ENCODE data around the gene SUSD5.
"Not testable (repeated sequence)": the region's sequence is repeated elsewhere in the genome, so short reads cannot be mapped to it uniquely, and the experiment has no call there.

Gene SUSD5

DNA sequence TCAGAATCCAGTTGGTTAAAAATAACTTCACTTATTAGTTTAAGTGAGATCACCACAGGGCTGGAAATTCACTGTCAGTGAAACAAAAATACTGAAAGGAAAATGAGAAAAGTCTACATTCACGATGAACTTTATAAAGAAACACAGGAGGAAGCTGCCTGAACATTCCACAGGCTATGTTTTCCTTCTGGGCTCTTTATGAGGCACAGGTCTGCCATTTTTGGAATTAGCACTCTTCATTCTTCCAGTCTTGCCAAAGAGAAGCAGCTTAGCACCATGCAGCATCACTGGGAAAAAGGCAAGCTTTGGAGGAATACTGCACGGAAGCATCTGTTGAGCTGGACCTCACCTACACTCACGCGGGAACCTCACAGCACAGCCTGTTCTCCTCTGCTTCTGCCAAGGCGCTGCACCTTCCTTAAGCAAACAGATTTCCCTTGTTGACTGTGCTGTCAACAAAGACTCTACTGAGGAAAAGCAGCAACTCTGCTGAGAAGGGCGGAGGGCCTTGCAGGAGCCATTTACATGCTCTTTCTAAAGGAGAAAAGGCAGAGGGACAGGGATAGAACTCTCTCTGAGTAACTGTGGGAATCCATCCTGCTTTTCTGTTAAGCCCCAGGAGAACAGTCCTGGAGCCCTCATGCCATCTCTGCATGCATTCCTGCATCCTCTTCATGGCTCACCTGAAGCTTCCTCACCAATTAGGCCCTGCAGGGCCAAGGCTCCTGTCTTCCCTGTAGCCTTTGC lies 15.7 kb downstream of the SUSD5 start:
- Histone ChIP-seq H3K27ac (ENCODE audit: low read depth, low read length) (no peak overlapping the region), H3K27me3 (ENCODE audit: control insufficient read depth in 5 of 5, insufficient read depth in 4 of 5, low read length in 5 of 5) (peaks cover 0 to 4% (median 0%) of the 10 kb centered on the region in 5 donors), H3K4me1 (ENCODE audit: control insufficient read depth in 5 of 5, insufficient read depth in 5 of 5, low read length in 5 of 5) (no peaks in the 10 kb centered on the region), H3K9me3 (ENCODE audit: control insufficient read depth in 5 of 5, low read length in 5 of 5) (no peaks in the 10 kb centered on the region), H3K36me3 (ENCODE audit: control insufficient read depth in 5 of 5, insufficient read depth in 5 of 5, low read length in 5 of 5) (no peaks in the 10 kb centered on the region), H3K4me3 (ENCODE audit: low read depth in 1 of 5, low read length in 5 of 5) (no peak overlapping the region), H3K9ac (ENCODE audit: low read length in 5 of 5) (no peak overlapping the region)

DNA sequence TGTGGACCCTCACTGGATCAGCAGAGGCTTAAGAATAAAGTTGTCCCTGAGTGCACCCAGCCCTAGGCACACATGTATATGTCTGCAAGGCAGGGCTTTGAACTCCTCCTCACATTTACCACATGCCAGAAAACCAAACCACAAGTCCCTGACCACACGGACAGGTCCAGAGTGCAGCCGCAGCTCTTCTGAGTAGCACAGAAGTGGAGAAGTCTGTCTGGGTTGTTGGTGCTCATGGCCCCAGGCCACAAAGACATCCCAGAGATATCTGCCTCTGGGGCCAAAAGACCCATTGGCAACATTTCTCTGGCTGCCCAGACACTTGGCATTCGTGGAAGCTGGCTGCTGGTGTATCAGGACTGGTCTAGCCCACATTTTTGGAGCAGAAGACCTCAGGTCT lies 17.4 kb downstream of the SUSD5 start:
- H3K9me3 ChIP-seq (ENCODE audit: control insufficient read depth in 5 of 5, low read length in 5 of 5) = no peaks in the 10 kb centered on the region
- H3K36me3 ChIP-seq (ENCODE audit: control insufficient read depth in 5 of 5, insufficient read depth in 5 of 5, low read length in 5 of 5) = no peaks in the 10 kb centered on the region
- no peak overlapping the region for H3K9ac ChIP-seq (ENCODE audit: low read length in 5 of 5)
- H3K27me3 ChIP-seq (ENCODE audit: control insufficient read depth in 5 of 5, insufficient read depth in 4 of 5, low read length in 5 of 5) = peaks cover 0 to 4% (median 0%) of the 10 kb centered on the region in 5 donors
- H3K27ac ChIP-seq (ENCODE audit: low read depth, low read length) = no peak overlapping the region
- no peak overlapping the region for H3K4me3 ChIP-seq (ENCODE audit: low read depth in 1 of 5, low read length in 5 of 5)
- no peaks in the 10 kb centered on the region for H3K4me1 ChIP-seq (ENCODE audit: control insufficient read depth in 5 of 5, insufficient read depth in 5 of 5, low read length in 5 of 5)

DNA sequence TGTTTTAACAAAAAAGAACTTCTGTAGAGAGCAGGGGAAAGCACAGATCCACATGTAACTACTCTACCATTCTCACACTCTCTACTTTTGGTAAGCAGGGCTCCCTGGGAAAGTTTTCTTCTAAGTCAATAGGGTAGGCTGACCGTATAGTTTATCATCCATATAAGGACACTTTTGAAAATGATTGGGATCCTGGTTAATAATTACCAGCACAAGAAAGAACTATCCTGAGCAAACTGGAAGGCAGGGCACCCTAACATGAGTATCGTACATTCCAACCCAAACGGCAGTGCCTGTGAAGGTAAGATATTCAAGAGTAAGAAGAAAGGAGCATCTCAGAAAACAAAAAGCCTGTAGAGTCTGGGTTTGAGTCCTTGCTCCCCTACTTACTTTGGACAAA lies 22.1 kb downstream of the SUSD5 start:
- Histone ChIP-seq H3K27ac (ENCODE audit: low read depth, low read length) (no peak overlapping the region), H3K36me3 (ENCODE audit: control insufficient read depth in 5 of 5, insufficient read depth in 5 of 5, low read length in 5 of 5) (no peaks in the 10 kb centered on the region), H3K9ac (ENCODE audit: low read length in 5 of 5) (no peak overlapping the region), H3K27me3 (ENCODE audit: control insufficient read depth in 5 of 5, insufficient read depth in 4 of 5, low read length in 5 of 5) (no peaks in the 10 kb centered on the region), H3K4me1 (ENCODE audit: control insufficient read depth in 5 of 5, insufficient read depth in 5 of 5, low read length in 5 of 5) (no peaks in the 10 kb centered on the region), H3K4me3 (ENCODE audit: low read depth in 1 of 5, low read length in 5 of 5) (no peak overlapping the region), H3K9me3 (ENCODE audit: control insufficient read depth in 5 of 5, low read length in 5 of 5) (no peaks in the 10 kb centered on the region)

DNA sequence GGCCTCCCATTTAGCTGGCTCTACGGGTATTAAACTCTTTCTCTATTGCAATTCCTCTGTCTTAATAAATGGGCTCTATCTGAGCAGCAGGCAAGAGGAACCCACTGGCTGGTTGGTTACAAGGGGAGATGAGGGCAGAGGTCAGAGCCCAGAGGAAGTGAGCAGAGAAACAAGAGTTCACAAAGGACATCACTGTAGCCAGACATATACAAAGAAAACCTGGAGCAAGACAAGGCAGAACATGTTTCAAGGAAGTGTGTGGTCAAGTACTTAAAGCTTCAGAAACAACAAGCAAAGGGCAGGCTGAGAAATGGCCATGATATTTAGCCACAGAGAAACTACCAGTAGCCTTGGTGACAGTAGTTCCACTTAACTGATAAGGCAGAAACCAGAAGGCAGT lies 24.3 kb downstream of the SUSD5 start:
- Histone ChIP-seq H3K27ac (ENCODE audit: low read depth, low read length) (no peak overlapping the region), H3K9ac (ENCODE audit: low read length in 5 of 5) (no peak overlapping the region), H3K4me1 (ENCODE audit: control insufficient read depth in 5 of 5, insufficient read depth in 5 of 5, low read length in 5 of 5) (no peaks in the 10 kb centered on the region), H3K4me3 (ENCODE audit: low read depth in 1 of 5, low read length in 5 of 5) (no peak overlapping the region), H3K9me3 (ENCODE audit: control insufficient read depth in 5 of 5, low read length in 5 of 5) (no peaks in the 10 kb centered on the region), H3K27me3 (ENCODE audit: control insufficient read depth in 5 of 5, insufficient read depth in 4 of 5, low read length in 5 of 5) (no peaks in the 10 kb centered on the region), H3K36me3 (ENCODE audit: control insufficient read depth in 5 of 5, insufficient read depth in 5 of 5, low read length in 5 of 5) (no peaks in the 10 kb centered on the region)

DNA sequence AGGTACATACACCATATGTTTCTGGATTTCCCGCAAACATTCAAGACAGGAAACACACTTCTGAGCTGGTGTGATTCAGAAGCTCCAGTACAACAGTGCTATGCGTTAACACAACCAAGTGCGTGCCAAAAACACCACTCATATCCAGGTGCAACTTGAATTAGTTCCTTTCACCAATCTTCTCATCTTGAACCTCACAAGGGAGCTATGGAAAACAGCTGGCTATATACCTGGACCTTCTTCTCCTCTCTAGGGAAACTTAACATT lies 31.3 kb downstream of the SUSD5 start:
- Histone ChIP-seq H3K9ac (ENCODE audit: low read length in 5 of 5) (no peak overlapping the region), H3K27ac (ENCODE audit: low read depth, low read length) (no peak overlapping the region), H3K36me3 (ENCODE audit: control insufficient read depth in 5 of 5, insufficient read depth in 5 of 5, low read length in 5 of 5) (no peaks in the 10 kb centered on the region), H3K4me3 (ENCODE audit: low read depth in 1 of 5, low read length in 5 of 5) (no peak overlapping the region), H3K27me3 (ENCODE audit: control insufficient read depth in 5 of 5, insufficient read depth in 4 of 5, low read length in 5 of 5) (no peaks in the 10 kb centered on the region), H3K4me1 (ENCODE audit: control insufficient read depth in 5 of 5, insufficient read depth in 5 of 5, low read length in 5 of 5) (no peaks in the 10 kb centered on the region), H3K9me3 (ENCODE audit: control insufficient read depth in 5 of 5, low read length in 5 of 5) (no peaks in the 10 kb centered on the region)

DNA sequence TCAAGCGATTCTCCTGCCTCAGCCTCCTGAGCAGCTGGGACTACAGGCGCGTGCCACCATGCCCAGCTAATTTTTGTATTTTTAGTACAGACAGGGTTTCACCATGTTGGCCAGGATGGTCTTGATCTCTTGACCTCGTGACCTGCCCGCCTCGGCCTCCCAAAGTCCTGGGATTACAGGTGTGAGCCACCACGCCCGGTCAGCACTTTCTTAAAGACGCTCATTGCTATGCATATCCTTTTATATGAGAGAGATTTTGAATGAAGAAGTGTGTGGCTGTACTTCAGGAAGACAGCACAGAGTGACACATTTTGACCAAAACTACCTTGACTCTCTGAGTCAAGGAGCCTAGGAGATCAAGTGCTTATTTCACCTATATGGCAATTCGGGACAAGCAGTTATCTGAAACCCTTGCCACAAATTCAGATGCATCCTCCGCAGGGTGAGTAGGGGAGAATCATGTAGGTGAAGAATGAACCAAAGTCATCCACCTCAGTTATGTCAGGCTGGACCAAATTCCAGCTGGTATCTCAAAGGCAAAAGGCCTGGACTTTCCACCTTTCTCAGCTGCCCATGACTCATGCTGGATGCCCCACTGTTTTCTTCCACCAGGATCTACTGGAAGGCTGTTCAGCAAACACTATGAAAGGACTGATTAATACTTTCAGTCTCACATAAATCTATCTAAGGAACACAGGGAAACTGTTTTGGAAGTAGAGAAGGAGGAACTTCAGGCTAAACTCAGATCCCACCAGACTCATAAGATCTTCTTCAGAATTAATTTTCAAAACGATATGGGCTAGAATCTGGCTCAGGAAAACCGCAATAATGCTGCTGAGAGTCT lies 31.9 kb downstream of the SUSD5 start:
- H3K36me3 ChIP-seq (ENCODE audit: control insufficient read depth in 5 of 5, insufficient read depth in 5 of 5, low read length in 5 of 5) = no peaks in the 10 kb centered on the region
- no peak overlapping the region for H3K4me3 ChIP-seq (ENCODE audit: low read depth in 1 of 5, low read length in 5 of 5)
- H3K9me3 ChIP-seq (ENCODE audit: control insufficient read depth in 5 of 5, low read length in 5 of 5) = no peaks in the 10 kb centered on the region
- H3K27me3 ChIP-seq (ENCODE audit: control insufficient read depth in 5 of 5, insufficient read depth in 4 of 5, low read length in 5 of 5) = no peaks in the 10 kb centered on the region
- H3K27ac ChIP-seq (ENCODE audit: low read depth, low read length) = no peak overlapping the region
- no peaks in the 10 kb centered on the region for H3K4me1 ChIP-seq (ENCODE audit: control insufficient read depth in 5 of 5, insufficient read depth in 5 of 5, low read length in 5 of 5)
- H3K9ac ChIP-seq (ENCODE audit: low read length in 5 of 5) = no peak overlapping the region

DNA sequence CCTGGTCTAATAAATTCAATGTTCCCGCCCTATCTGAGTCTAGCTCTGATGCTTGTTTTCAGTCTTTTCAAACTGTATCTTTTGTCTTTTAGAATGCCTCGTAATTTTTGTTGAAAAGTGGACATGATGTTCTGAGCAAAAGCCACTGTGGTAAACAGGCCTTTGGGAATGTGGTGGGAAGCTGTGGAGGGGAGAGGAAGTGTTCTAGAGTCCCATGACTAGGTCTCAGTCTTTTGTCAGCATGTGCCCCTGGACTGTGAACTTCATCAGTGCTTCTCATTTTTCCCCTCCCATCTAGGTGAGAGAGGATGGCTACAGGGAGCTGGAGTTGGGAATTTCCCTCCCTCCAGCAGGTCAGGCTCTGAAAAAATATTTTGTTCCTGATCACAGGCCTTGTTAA lies 33.7 kb downstream of the SUSD5 start:
- Histone ChIP-seq H3K4me1 (ENCODE audit: control insufficient read depth in 5 of 5, insufficient read depth in 5 of 5, low read length in 5 of 5) (no peaks in the 10 kb centered on the region), H3K9ac (ENCODE audit: low read length in 5 of 5) (no peak overlapping the region), H3K4me3 (ENCODE audit: low read depth in 1 of 5, low read length in 5 of 5) (no peak overlapping the region), H3K9me3 (ENCODE audit: control insufficient read depth in 5 of 5, low read length in 5 of 5) (no peaks in the 10 kb centered on the region), H3K36me3 (ENCODE audit: control insufficient read depth in 5 of 5, insufficient read depth in 5 of 5, low read length in 5 of 5) (no peaks in the 10 kb centered on the region), H3K27me3 (ENCODE audit: control insufficient read depth in 5 of 5, insufficient read depth in 4 of 5, low read length in 5 of 5) (no peaks in the 10 kb centered on the region), H3K27ac (ENCODE audit: low read depth, low read length) (no peak overlapping the region)

DNA sequence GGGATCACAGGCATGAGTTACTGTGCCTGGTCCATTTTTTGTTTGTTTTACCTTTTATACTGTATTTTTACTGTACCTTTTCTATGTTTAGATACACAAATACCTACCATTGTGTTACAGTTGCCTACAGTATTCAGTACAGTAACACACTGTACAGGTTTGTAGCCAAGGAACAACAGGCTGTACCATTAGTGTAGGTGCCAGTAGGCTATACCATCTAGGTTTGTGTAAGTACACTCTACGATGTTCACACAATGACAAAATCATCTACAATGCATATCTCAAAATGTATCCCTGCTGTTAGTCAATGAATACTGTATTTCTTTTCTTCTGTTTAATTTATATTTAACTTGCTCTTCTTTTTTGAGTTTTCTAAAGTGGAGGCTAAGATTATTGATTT lies 37.0 kb downstream of the SUSD5 start:
- not testable (repeated sequence) for H3K27me3 ChIP-seq (ENCODE audit: control insufficient read depth in 5 of 5, insufficient read depth in 4 of 5, low read length in 5 of 5); H3K9me3 ChIP-seq (ENCODE audit: control insufficient read depth in 5 of 5, low read length in 5 of 5); H3K4me3 ChIP-seq (ENCODE audit: low read depth in 1 of 5, low read length in 5 of 5); H3K4me1 ChIP-seq (ENCODE audit: control insufficient read depth in 5 of 5, insufficient read depth in 5 of 5, low read length in 5 of 5); H3K36me3 ChIP-seq (ENCODE audit: control insufficient read depth in 5 of 5, insufficient read depth in 5 of 5, low read length in 5 of 5); H3K9ac ChIP-seq (ENCODE audit: low read length in 5 of 5); H3K27ac ChIP-seq (ENCODE audit: low read depth, low read length)

DNA sequence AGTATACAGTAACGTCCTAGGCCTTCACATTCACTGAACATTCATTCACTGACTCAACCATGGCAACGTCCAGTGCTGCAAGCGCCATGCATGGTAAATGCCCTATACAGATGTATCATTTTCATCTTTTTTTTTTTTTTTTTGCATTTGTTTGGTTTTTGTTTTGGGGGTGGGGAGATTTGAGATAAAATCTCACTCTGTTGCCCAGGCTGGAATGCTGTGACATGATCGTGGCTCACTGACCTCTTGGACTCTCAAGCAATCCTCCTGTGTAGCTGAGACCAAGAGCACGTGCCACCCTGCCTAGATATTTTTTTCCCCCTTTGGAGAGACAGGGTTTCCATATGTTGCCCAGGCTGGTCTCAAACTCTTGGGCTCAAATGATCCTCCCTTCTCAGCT lies 37.4 kb downstream of the SUSD5 start:
- Histone ChIP-seq H3K27ac (ENCODE audit: low read depth, low read length) (no peak overlapping the region), H3K4me1 (ENCODE audit: control insufficient read depth in 5 of 5, insufficient read depth in 5 of 5, low read length in 5 of 5) (no peaks in the 10 kb centered on the region), H3K4me3 (ENCODE audit: low read depth in 1 of 5, low read length in 5 of 5) (no peak overlapping the region), H3K27me3 (ENCODE audit: control insufficient read depth in 5 of 5, insufficient read depth in 4 of 5, low read length in 5 of 5) (no peaks in the 10 kb centered on the region), H3K36me3 (ENCODE audit: control insufficient read depth in 5 of 5, insufficient read depth in 5 of 5, low read length in 5 of 5) (no peaks in the 10 kb centered on the region), H3K9ac (ENCODE audit: low read length in 5 of 5) (no peak overlapping the region), H3K9me3 (ENCODE audit: control insufficient read depth in 5 of 5, low read length in 5 of 5) (peaks cover 0 to 6% (median 3%) of the 10 kb centered on the region in 5 donors)

DNA sequence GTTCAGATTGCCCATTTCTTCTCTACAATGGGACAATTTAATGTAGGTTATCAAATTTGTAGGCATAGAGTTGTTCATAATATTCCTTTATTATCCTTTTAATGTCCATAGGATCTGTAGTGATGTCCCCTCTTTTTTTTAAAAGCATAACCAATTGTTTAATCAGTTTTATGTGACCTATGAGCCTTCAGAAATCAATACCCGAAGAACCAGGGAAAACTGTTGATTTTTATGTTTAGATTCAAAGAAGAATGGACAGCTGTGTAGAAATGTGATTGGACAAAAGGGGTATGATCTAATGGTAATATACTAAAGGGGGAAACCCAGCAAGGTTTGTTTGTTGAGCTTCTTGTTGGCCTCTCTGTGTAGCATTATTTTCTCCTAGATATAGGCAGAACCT lies 39.5 kb downstream of the SUSD5 start:
- Histone ChIP-seq H3K4me3 (ENCODE audit: low read depth in 1 of 5, low read length in 5 of 5) (no peak overlapping the region), H3K4me1 (ENCODE audit: control insufficient read depth in 5 of 5, insufficient read depth in 5 of 5, low read length in 5 of 5) (no peaks in the 10 kb centered on the region), H3K36me3 (ENCODE audit: control insufficient read depth in 5 of 5, insufficient read depth in 5 of 5, low read length in 5 of 5) (no peaks in the 10 kb centered on the region), H3K27me3 (ENCODE audit: control insufficient read depth in 5 of 5, insufficient read depth in 4 of 5, low read length in 5 of 5) (no peaks in the 10 kb centered on the region), H3K27ac (ENCODE audit: low read depth, low read length) (no peak overlapping the region), H3K9me3 (ENCODE audit: control insufficient read depth in 5 of 5, low read length in 5 of 5) (peaks cover 0 to 6% (median 3%) of the 10 kb centered on the region in 5 donors), H3K9ac (ENCODE audit: low read length in 5 of 5) (no peak overlapping the region)
